Measurements from ENCODE around the gene CCNA2. TPM values are rescaled to one million over a fixed set of nuclear protein-coding genes. Genes with fewer than 3 reads are reported as not detected.

CCNA2 gene
- total and polyA plus RNA-seq, 2 donors (not counting 3 experiments of a cell fraction or from before 2014, with no cell fraction given): 23.3 to 65.4 TPM

DNA sequence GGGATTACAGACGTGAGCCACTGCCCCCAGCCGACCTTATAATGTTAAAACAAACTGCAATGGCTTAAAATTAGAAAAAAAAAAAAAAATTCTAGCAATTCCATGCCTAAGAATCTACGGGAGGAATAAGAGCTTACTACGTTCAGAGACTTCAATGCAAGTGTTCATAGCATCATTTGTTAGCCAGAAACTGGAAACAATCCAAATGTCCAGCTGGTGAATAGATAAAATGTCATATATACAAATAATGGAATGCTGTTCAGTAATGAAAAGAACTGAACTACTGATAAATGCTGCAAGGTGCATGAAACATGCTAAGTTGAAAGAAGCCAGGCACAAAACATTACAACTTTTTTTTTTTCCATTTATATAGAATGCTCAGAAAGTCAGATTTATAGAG is 17.3 kb downstream of the CCNA2 start:
- Histone ChIP-seq H3K36me3 (ENCODE audit: control insufficient read depth in 2 of 2, extremely low read depth in 1 of 2, insufficient read depth in 2 of 2, low read length in 2 of 2) (peaks cover 5 to 10% of the 10 kb centered on the region in 2 experiments), H3K79me2 (ENCODE audit: control insufficient read depth, insufficient read depth, low read length) (peaks cover 14% of the 10 kb centered on the region), H3K9me3 (replicated peaks; ENCODE audit: control insufficient read depth, insufficient read depth, low read length) (no peaks in the 10 kb centered on the region), H3K27me3 (ENCODE audit: control insufficient read depth in 2 of 2, insufficient read depth in 2 of 2, low read length in 2 of 2) (no peaks in the 10 kb centered on the region), H3K4me2 (ENCODE audit: insufficient read depth, low read length) (no peak overlapping the region), H3K9ac (replicated peaks; ENCODE audit: extremely low read depth, insufficient read depth, low read length) (no peak overlapping the region), H2AFZ (ENCODE audit: low read depth, low read length) (no peak overlapping the region), H3K27ac (ENCODE audit: insufficient read depth, low read depth, low read length) (no peak overlapping the region), H3K9me1 (replicated peaks; ENCODE audit: control insufficient read depth, extremely low read depth, insufficient read depth, low read length) (no peaks in the 10 kb centered on the region), H4K20me1 (replicated peaks; ENCODE audit: control insufficient read depth, extremely low read depth, insufficient read depth, low read length) (no peaks in the 10 kb centered on the region), H3K4me3 (replicated peaks in 1 of 3; ENCODE audit: insufficient read depth in 1 of 3, low read depth in 1 of 3, low read length in 3 of 3) (no peak overlapping the region), H3K4me1 (ENCODE audit: control insufficient read depth, extremely low read depth, insufficient read depth, low read length) (peaks cover 6% of the 10 kb centered on the region)
- TF ChIP-seq EZH2 (IDR thresholded peaks at IDR 0.05; ENCODE audit: borderline replicate concordance, low read depth, low read length, severe bottlenecking) (no peak), GATA2 (IDR thresholded peaks at IDR 0.05; ENCODE audit: insufficient read depth, insufficient read length, low read depth, low read length) (no peak), FOS (IDR thresholded peaks at IDR 0.05; ENCODE audit: borderline replicate concordance, insufficient read depth, low read length) (no peak), MAX (IDR thresholded peaks at IDR 0.05; ENCODE audit: insufficient read depth, insufficient read length) (no peak), JUN (IDR thresholded peaks at IDR 0.05; ENCODE audit: borderline replicate concordance, insufficient read depth, insufficient read length, low read depth) (no peak), MYC (IDR thresholded peaks at IDR 0.05; ENCODE audit: low read depth, low read length) (no peak), POLR2A (IDR thresholded peaks at IDR 0.05; ENCODE audit: low read depth, low read length) (no peak), POLR2AphosphoS5 (IDR thresholded peaks at IDR 0.05; ENCODE audit: insufficient read depth, low read depth, low read length) (no peak)
- TF ChIP-seq, protein P1, sequence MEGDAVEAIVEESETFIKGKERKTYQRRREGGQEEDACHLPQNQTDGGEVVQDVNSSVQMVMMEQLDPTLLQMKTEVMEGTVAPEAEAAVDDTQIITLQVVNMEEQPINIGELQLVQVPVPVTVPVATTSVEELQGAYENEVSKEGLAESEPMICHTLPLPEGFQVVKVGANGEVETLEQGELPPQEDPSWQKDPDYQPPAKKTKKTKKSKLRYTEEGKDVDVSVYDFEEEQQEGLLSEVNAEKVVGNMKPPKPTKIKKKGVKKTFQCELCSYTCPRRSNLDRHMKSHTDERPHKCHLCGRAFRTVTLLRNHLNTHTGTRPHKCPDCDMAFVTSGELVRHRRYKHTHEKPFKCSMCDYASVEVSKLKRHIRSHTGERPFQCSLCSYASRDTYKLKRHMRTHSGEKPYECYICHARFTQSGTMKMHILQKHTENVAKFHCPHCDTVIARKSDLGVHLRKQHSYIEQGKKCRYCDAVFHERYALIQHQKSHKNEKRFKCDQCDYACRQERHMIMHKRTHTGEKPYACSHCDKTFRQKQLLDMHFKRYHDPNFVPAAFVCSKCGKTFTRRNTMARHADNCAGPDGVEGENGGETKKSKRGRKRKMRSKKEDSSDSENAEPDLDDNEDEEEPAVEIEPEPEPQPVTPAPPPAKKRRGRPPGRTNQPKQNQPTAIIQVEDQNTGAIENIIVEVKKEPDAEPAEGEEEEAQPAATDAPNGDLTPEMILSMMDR (IDR thresholded peaks at IDR 0.05; ENCODE audit: extremely low read depth in 1 of 2, insufficient read depth in 1 of 2, low read depth in 1 of 2, low read length in 2 of 2): no peak
- no TSS peak for BruUV-seq (replicated peaks)
- dilution Hi-C loops (cut with MboI; ENCODE audit: extremely low pct_ligation_motif_present, low sequenced_read_pairs) (no loop called here), intact Hi-C loops (cut with micrococcal nuclease) (no loop called here)
- POLR2A ChIA-PET: interaction anchor here (0.7 kb wide), 1 partner anchor 1123 kb away, joined by 3 read pairs; no protein-coding TSS in a partner anchor
- no peak for DNase-seq (ENCODE audit: low read depth, low spot score)
- CTCF ChIA-PET: no interaction called here
- no peak for FAIRE-seq

Measured in endothelial cell of umbilical vein (primary cell).